HCEC 1CT (cell line): Measurements from ENCODE around the gene PRORP.
"Not testable (repeated sequence)": the region's sequence is repeated elsewhere in the genome, so short reads cannot be mapped to it uniquely, and the experiment has no call there.

Experiments used
- DNase-seq: peaks from one replicate; pipeline ENCODE4 v3.0.0-alpha.2; 2017

PRORP gene

GRCh38 chr14:35121887-35122695, at the start of gene PRORP, which contains the start of gene PPP2R3C:
PRORP (plus strand) TSS chr14:35122552; CDS start chr14:35123246, 694 bp downstream.
PPP2R3C (minus strand) TSS chr14:35121990; CDS start chr14:35121959, 31 bp downstream.
- peak; percentile 83 for DNase-seq

- DNase-seq = no peak
Observed at GRCh38 chr14:35073486-35073885, 48.9 kb upstream of the PRORP start.

- no peak for DNase-seq
Observed at GRCh38 chr14:35078082-35078481, 44.3 kb upstream of the PRORP start.

- no peak for DNase-seq
Observed at GRCh38 chr14:35079742-35080141, 42.6 kb upstream of the PRORP start.

- no peak for DNase-seq
Observed at GRCh38 chr14:35083530-35084150, 38.7 kb upstream of the PRORP start.

- no peak for DNase-seq
Observed at GRCh38 chr14:35085441-35085840, 36.9 kb upstream of the PRORP start.

GRCh38 chr14:35088514-35088913, 33.8 kb upstream of the PRORP start:
- DNase-seq = no peak

- DNase-seq = not testable (repeated sequence)
Observed at GRCh38 chr14:35094645-35095044, 27.7 kb upstream of the PRORP start.

- no peak for DNase-seq
Observed at GRCh38 chr14:35107866-35108265, 14.5 kb upstream of the PRORP start.

GRCh38 chr14:35112641-35113040, 9.7 kb upstream of the PRORP start:
- no peak for DNase-seq

- DNase-seq = peak; percentile 0
Observed at GRCh38 chr14:35113308-35113950, 8.9 kb upstream of the PRORP start.

GRCh38 chr14:35114036-35114435, 8.3 kb upstream of the PRORP start:
- DNase-seq = peak; percentile 84

- DNase-seq = no peak
Observed at GRCh38 chr14:35116242-35116641, 6.1 kb upstream of the PRORP start.

GRCh38 chr14:35117112-35117511, 5.2 kb upstream of the PRORP start:
- no peak for DNase-seq

- peak; percentile 92 for DNase-seq
Observed at GRCh38 chr14:35121026-35121886, 1.1 kb upstream of the PRORP start.

GRCh38 chr14:35122696-35123387, 490 bp downstream of the PRORP start:
- peak; percentile 41 for DNase-seq

- DNase-seq = no peak
Observed at GRCh38 chr14:35123388-35123703, 994 bp downstream of the PRORP start.

- DNase-seq = no peak
Observed at GRCh38 chr14:35124127-35124526, 1.8 kb downstream of the PRORP start.

GRCh38 chr14:35133542-35134328, 11.4 kb downstream of the PRORP start:
- no peak for DNase-seq

- no peak for DNase-seq
Observed at GRCh38 chr14:35134329-35135123, 12.2 kb downstream of the PRORP start.

- no peak for DNase-seq
Observed at GRCh38 chr14:35138585-35138984, 16.2 kb downstream of the PRORP start.
